ENCODE data around the gene NCOR2.

NCOR2 gene

GRCh38 chr12:124568431-124569374, 1.3 kb upstream of the NCOR2 start:
- Histone ChIP-seq H4K20me1 (peaks cover 25 to 31% (median 29%) of the 10 kb centered on the region in 11 experiments), H3K27me3 (0 out of 22 replicates have a peak, but pooled peaks cover 0 to 9% (median 0%) of the 10 kb centered on the region in 11 experiments), H3K27ac (peak overlapping the region; percentile 64 to 97 (median 96); a peak in 21 of 22 replicates), H3K9me3 (replicated peaks in 1 of 11) (no peaks in the 10 kb centered on the region), H3K4me3 (peak overlapping the region in 5 of 10 experiments; percentile 40 to 95 (median 84); a peak in 8 of 20 replicates), H3K9ac (peak overlapping the region; percentile 46 to 98 (median 96); a peak in 18 of 22 replicates), H3K4me1 (peaks cover 47 to 77% (median 66%) of the 10 kb centered on the region in 10 experiments), H3K36me3 (peaks cover 0 to under 1% (median 0%) of the 10 kb centered on the region in 11 experiments; a peak in 3 of 22 replicates), H3K4me2 (peak overlapping the region; percentile 92 to 99 (median 96))
- TF ChIP-seq Cebpa-rat (IDR thresholded peaks at IDR 0.05): no peak

- no peaks in the 10 kb centered on the region for H3K9me3 ChIP-seq (replicated peaks in 1 of 11)
- H3K4me1 ChIP-seq: peaks cover 47 to 77% (median 66%) of the 10 kb centered on the region in 10 experiments
- peak overlapping the region; percentile 84 to 98 (median 94); a peak in 19 of 20 replicates for H3K4me3 ChIP-seq
- H3K36me3 ChIP-seq: peaks cover 0 to 10% (median 5%) of the 10 kb centered on the region in 11 experiments; a peak in 8 of 22 replicates
- no peak for TF ChIP-seq Cebpa-rat (IDR thresholded peaks at IDR 0.05)
- H3K4me2 ChIP-seq: peak overlapping the region; percentile 82 to 99 (median 96)
- peak overlapping the region; percentile 55 to 98 (median 96); a peak in 21 of 22 replicates for H3K9ac ChIP-seq
- peaks cover 34 to 40% (median 38%) of the 10 kb centered on the region in 11 experiments for H4K20me1 ChIP-seq
- 0 out of 22 replicates have a peak, but pooled peaks cover 0 to 9% (median 0%) of the 10 kb centered on the region in 11 experiments for H3K27me3 ChIP-seq
- H3K27ac ChIP-seq: peak overlapping the region; percentile 48 to 97 (median 96); a peak in 21 of 22 replicates
Measured at GRCh38 chr12:124567673-124568373, 411 bp upstream of the NCOR2 start.

DNA sequence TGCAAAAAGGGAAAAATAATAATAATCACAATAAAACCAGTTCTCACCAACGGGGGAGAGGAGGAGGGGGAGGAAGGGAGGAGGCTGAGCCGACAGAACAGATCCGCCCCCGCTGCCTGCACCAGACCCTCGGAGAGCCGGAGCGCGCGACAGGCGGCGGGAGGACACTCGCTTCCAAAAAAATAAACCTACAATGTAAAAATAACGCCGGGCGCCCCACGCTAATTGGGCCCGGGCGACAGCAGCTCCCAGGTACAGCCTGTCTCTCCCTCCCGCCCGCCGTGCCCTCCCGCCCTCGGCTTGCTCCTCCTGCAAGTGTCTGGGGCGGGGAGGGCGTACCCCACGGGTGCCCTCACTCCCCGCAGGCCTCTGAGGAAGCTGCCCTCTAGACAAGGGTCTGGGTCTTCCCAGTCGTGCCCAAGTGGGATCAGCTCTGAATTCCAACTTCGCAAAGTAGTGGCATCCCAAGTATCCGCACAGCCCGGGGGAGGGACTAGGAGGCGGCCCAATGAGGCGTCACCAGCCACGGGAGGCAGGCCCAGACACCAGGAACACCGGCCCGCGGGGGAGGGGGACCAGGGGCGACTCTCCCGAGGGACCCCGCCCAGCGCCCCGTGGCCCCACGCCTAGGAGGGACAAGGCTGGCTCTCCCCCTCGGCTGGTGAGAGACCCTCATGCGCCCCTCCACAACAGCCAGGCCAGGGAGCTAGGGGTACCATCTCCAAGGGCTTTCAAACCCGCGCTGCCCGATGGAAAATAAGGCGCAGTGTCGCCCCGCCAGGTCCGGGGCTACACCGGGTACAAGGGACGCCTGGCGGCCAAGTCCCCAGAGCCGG, 1.0 kb downstream of the NCOR2 start:
- peaks cover 0 to 13% (median 5%) of the 10 kb centered on the region in 11 experiments; a peak in 8 of 22 replicates for H3K36me3 ChIP-seq
- no peak for TF ChIP-seq Cebpa-rat (IDR thresholded peaks at IDR 0.05)
- peak overlapping the region; percentile 88 to 100 (median 96) for H3K4me2 ChIP-seq
- H3K27ac ChIP-seq: peak overlapping the region; percentile 83 to 97 (median 96)
- peak overlapping the region; percentile 84 to 98 (median 94) for H3K4me3 ChIP-seq
- H3K27me3 ChIP-seq: 0 out of 22 replicates have a peak, but pooled peaks cover 0 to 9% (median 0%) of the 10 kb centered on the region in 11 experiments
- no peaks in the 10 kb centered on the region for H3K9me3 ChIP-seq (replicated peaks in 1 of 11)
- peaks cover 55 to 76% (median 66%) of the 10 kb centered on the region in 10 experiments for H3K4me1 ChIP-seq
- H3K9ac ChIP-seq: peak overlapping the region; percentile 93 to 98 (median 96)
- H4K20me1 ChIP-seq: peaks cover 49 to 54% (median 53%) of the 10 kb centered on the region in 11 experiments

- 0 out of 22 replicates have a peak, but pooled peaks cover 0 to 9% (median 0%) of the 10 kb centered on the region in 11 experiments for H3K27me3 ChIP-seq
- H4K20me1 ChIP-seq: peaks cover 55 to 61% (median 59%) of the 10 kb centered on the region in 11 experiments
- H3K27ac ChIP-seq: peak overlapping the region in 4 of 11 experiments; percentile 95 to 96 (median 96); a peak in 6 of 22 replicates
- no peak for TF ChIP-seq Cebpa-rat (IDR thresholded peaks at IDR 0.05)
- H3K36me3 ChIP-seq: peaks cover 0 to 13% (median 5%) of the 10 kb centered on the region in 11 experiments; a peak in 8 of 22 replicates
- H3K9ac ChIP-seq: peak overlapping the region; percentile 93 to 98 (median 96); a peak in 21 of 22 replicates
- peak overlapping the region; percentile 84 to 98 (median 94) for H3K4me3 ChIP-seq
- peaks cover 62 to 78% (median 72%) of the 10 kb centered on the region in 10 experiments for H3K4me1 ChIP-seq
- H3K4me2 ChIP-seq: peak overlapping the region; percentile 88 to 100 (median 96)
- H3K9me3 ChIP-seq (replicated peaks in 1 of 11): no peaks in the 10 kb centered on the region
Measured at GRCh38 chr12:124565656-124566160, 1.7 kb downstream of the NCOR2 start.

- TF ChIP-seq Cebpa-rat (IDR thresholded peaks at IDR 0.05): no peak
- peaks cover 67 to 79% (median 75%) of the 10 kb centered on the region in 10 experiments for H3K4me1 ChIP-seq
- H3K4me2 ChIP-seq: peak overlapping the region; percentile 64 to 100 (median 96)
- peaks cover 0 to 15% (median 5%) of the 10 kb centered on the region in 11 experiments; a peak in 9 of 22 replicates for H3K36me3 ChIP-seq
- H4K20me1 ChIP-seq: peaks cover 62 to 68% (median 66%) of the 10 kb centered on the region in 11 experiments
- 0 out of 22 replicates have a peak, but pooled peaks cover 0 to 9% (median 0%) of the 10 kb centered on the region in 11 experiments for H3K27me3 ChIP-seq
- peak overlapping the region in 4 of 10 experiments; percentile 34 to 95 (median 67); a peak in 6 of 20 replicates for H3K4me3 ChIP-seq
- peak overlapping the region in 7 of 11 experiments; percentile 24 to 59 (median 28); a peak in 10 of 22 replicates for H3K9ac ChIP-seq
- H3K9me3 ChIP-seq (replicated peaks in 1 of 11): peaks cover 0 to 2% (median 0%) of the 10 kb centered on the region in 11 experiments; a peak in 2 of 22 replicates
- no peak overlapping the region for H3K27ac ChIP-seq
Measured at GRCh38 chr12:124564971-124565491, 2.4 kb downstream of the NCOR2 start.

- Histone ChIP-seq H3K36me3 (peaks cover 0 to 22% (median 6%) of the 10 kb centered on the region in 11 experiments; a peak in 13 of 22 replicates), H4K20me1 (peaks cover 68 to 74% (median 72%) of the 10 kb centered on the region in 11 experiments), H3K4me1 (peaks cover 63 to 73% (median 69%) of the 10 kb centered on the region in 10 experiments), H3K27ac (peak overlapping the region in 2 of 11 experiments; percentile 8 to 18; a peak in 2 of 22 replicates), H3K27me3 (0 out of 22 replicates have a peak, but pooled peaks cover 0 to 2% (median 0%) of the 10 kb centered on the region in 11 experiments), H3K9ac (peak overlapping the region in 6 of 11 experiments; percentile 28 to 57 (median 41); a peak in 5 of 22 replicates), H3K9me3 (replicated peaks in 1 of 11) (peaks cover 0 to 7% (median 5%) of the 10 kb centered on the region in 11 experiments; a peak in 10 of 22 replicates), H3K4me2 (peak overlapping the region; percentile 64 to 100 (median 96)), H3K4me3 (peak overlapping the region in 3 of 10 experiments; percentile 34 to 93 (median 41); a peak in 6 of 20 replicates)
- TF ChIP-seq Cebpa-rat (IDR thresholded peaks at IDR 0.05): no peak
Measured at GRCh38 chr12:124564232-124564958, 3.0 kb downstream of the NCOR2 start.
